Medulla oblongata (tissue), 1 donor: ENCODE measurements around the gene CER1.
"Not testable (repeated sequence)": the region's sequence is repeated elsewhere in the genome, so short reads cannot be mapped to it uniquely, and the experiment has no call there.

Experiments used
- DNase-seq: peaks from one replicate; pipeline ENCODE4 v3.0.0-alpha.2; 2015; ENCODE audit errors: extremely low spot score

Gene CER1

GRCh38 chr9:14715102-14715501 lies 7.4 kb downstream of the CER1 start:
- DNase-seq = no peak

- DNase-seq = no peak
Measured at GRCh38 chr9:14713187-14713767, 9.3 kb downstream of the CER1 start.

GRCh38 chr9:14710804-14711203 lies 11.7 kb downstream of the CER1 start:
- no peak for DNase-seq

GRCh38 chr9:14706530-14707140 lies 15.9 kb downstream of the CER1 start:
- no peak for DNase-seq

GRCh38 chr9:14705079-14705478 lies 17.5 kb downstream of the CER1 start:
- DNase-seq = no peak

- no peak for DNase-seq
Measured at GRCh38 chr9:14704281-14704680, 18.3 kb downstream of the CER1 start.

- DNase-seq = no peak
Measured at GRCh38 chr9:14702200-14702720, 20.3 kb downstream of the CER1 start.

- DNase-seq = peak; percentile 53
Measured at GRCh38 chr9:14693251-14693861, 29.2 kb downstream of the CER1 start, which contains the start of gene ZDHHC21. Gene ZDHHC21, minus strand, starts transcription at chr9:14693432. Its CDS starts 19,092 bp downstream, at chr9:14674340.

- peak; percentile 12 for DNase-seq
Measured at GRCh38 chr9:14692470-14693250, 29.9 kb downstream of the CER1 start.

GRCh38 chr9:14690948-14691730 lies 31.4 kb downstream of the CER1 start:
- DNase-seq = no peak

GRCh38 chr9:14687042-14687719 lies 35.4 kb downstream of the CER1 start:
- DNase-seq = no peak

GRCh38 chr9:14686168-14686567 lies 36.4 kb downstream of the CER1 start:
- DNase-seq = no peak

GRCh38 chr9:14682616-14683015 lies 39.9 kb downstream of the CER1 start:
- not testable (repeated sequence) for DNase-seq

GRCh38 chr9:14678776-14679175 lies 43.8 kb downstream of the CER1 start:
- no peak for DNase-seq

GRCh38 chr9:14677872-14678271 lies 44.7 kb downstream of the CER1 start:
- no peak for DNase-seq

GRCh38 chr9:14677396-14677795 lies 45.1 kb downstream of the CER1 start:
- DNase-seq = no peak

GRCh38 chr9:14674630-14675029 lies 47.9 kb downstream of the CER1 start:
- no peak for DNase-seq

GRCh38 chr9:14671377-14671776 lies 51.2 kb downstream of the CER1 start:
- DNase-seq = no peak

GRCh38 chr9:14670718-14671117 lies 51.8 kb downstream of the CER1 start:
- DNase-seq = no peak
